NCI-H524 treated with DMSO at 0.1 percent for 48 hours (cell line): Measurements from ENCODE around the gene FLT1.

Experiments
- DNase-seq: peaks from one replicate; lab custom pipeline; 2025; lab: John Stamatoyannopoulos, UW

Gene FLT1

GRCh38 chr13:28387740-28388501 is 107.0 kb downstream of the FLT1 start:
- DNase-seq: no peak

DNA sequence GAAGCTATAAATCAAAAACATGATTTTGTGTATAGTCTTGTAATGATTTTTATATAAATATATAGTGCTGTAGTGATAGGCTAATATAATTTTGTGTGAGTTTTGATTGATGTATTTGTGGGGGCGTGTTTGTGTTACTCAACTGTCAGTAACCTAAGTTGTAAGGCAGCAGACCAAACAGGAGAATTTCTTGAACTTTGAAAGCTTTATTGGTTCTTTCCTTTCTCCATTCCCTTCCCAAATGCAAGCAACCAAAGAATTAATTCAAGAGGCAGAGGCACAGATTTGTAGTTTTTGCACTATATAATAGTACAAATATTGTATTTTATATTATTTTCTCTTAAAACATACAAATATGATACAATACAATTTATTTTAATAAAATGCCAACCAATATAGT is 109.6 kb downstream of the FLT1 start:
- DNase-seq: no peak

DNA sequence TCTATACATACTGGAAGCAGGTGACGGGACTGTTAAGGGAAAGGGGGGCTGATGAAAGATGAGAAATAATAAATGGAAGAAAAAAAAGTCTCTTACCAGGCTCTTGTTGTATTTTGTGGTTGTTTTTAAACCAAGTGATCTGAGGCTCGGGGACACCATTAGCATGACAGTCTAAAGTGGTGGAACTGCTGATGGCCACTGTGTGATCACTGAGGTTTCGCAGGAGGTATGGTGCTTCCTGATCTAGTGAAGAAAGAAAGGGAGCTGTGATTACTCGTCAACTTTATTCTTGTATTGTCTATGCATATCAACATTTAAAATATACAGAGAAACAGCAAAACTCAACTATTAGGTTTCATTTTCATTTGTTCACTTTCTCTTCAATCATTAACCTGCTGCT is 110.1 kb downstream of the FLT1 start:
- DNase-seq: no peak

- no peak for DNase-seq
Measured at GRCh38 chr13:28380319-28380718, 114.6 kb downstream of the FLT1 start.

GRCh38 chr13:28379371-28380083 is 115.4 kb downstream of the FLT1 start:
- DNase-seq: no peak

DNA sequence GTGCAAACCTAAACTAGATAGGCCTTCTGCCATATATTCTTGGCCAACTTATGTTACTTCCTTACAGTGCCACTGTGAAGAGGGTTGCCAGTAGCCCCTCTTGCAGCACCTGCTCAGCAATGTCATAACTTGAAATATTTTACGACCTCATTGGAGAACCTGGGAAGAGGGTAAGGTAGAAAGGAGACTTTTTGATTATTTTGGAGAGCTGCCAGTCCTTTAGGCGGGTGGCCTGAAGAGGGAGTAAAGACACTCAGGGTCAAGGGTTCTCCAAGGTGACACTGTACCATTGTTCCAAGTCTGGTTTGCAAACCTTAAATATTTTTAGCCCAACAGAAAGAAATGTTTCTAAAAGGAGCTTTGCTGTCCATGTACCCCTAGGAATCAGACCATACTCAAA is 118.3 kb downstream of the FLT1 start:
- DNase-seq: peak; percentile 9

- peak; percentile 93 for DNase-seq
Measured at GRCh38 chr13:28375250-28375930, 119.5 kb downstream of the FLT1 start.

DNA sequence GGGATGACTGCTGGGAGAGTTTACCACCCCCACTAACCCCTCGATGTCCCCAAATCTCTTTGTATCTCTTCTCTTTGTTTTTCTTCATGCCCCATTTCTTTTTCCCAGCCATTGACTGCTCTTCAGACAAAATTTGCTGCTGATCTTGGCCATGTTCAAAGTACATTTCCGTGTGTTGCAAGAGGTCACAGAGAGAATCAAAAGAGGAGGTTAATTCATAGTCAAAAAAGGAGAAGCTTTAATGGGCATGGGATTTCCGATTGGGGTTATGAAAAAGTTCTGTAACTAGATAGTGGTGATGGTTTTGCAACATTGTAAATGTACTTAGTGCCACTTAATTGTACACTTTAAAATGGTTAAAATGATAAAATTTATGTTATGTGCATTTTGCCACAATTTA is 121.1 kb downstream of the FLT1 start:
- DNase-seq: no peak

DNA sequence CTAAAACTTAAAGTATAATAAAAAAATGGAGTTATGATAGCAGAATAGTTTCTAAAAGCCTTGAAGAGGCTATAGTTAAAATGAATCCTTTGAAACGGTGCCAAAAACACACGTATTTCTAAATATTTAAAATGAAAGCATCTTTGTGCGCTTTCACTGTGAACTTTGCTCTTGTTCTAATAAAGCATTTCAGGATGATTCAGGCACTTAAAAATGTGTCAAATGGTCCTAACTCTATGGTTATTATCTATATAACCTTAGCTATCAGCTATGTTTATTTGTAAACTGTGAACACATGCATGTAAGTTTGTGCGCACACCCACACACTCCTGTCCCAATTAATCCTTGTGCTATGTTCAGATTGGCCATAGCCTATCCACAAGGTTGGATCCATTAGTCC is 124.5 kb downstream of the FLT1 start:
- DNase-seq: no peak

DNA sequence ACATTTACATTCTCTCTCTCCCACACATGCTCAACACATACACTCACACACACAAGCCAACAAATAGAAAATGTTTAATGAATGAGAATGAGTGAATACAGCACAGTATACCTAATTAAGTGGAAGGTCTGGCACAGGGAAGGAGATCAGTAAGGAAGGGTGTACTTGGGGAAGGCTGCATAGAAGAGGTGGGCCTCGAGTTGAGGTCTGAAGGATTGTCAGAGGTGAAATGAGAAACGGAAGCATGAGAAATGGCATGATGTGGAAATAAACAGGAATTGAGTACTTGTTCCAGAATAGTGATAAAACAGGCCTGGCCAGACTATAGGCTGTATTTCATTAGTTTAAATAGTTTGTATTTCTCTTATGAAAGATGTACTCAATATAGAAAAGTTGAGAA is 136.2 kb downstream of the FLT1 start:
- no peak for DNase-seq

GRCh38 chr13:28357911-28358433 is 137.0 kb downstream of the FLT1 start:
- no peak for DNase-seq

GRCh38 chr13:28357247-28357825 is 137.6 kb downstream of the FLT1 start:
- DNase-seq: no peak

- DNase-seq: no peak
Measured at GRCh38 chr13:28356561-28357021, 138.3 kb downstream of the FLT1 start.

DNA sequence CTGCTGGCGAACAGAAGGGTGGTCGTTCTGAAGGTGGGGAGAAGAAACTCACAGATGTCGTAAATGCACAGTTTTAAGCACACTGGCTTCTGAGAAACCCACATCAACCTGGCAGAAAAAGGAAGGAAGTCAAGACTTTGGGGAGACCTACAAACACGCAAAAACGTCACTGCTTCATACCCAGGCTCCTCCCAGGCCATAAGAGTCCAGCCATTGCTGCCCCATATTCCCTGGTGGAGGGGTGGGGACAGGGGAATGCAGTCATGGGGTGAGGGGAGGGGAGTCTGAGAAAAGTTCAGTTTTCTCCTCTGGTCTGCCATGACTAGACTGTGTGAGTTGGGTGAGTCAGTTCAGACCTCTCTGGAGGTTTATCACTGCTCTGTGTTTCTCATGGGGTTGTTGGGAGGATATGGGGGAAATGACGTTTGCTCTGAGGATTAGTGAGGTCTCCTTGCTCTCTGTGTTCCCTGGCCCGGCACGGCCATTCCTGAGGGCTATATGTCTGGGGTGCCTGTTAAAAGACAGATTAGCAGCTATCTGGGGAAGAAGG is 139.0 kb downstream of the FLT1 start:
- DNase-seq: no peak

GRCh38 chr13:28355046-28355821 is 139.7 kb downstream of the FLT1 start:
- no peak for DNase-seq

DNA sequence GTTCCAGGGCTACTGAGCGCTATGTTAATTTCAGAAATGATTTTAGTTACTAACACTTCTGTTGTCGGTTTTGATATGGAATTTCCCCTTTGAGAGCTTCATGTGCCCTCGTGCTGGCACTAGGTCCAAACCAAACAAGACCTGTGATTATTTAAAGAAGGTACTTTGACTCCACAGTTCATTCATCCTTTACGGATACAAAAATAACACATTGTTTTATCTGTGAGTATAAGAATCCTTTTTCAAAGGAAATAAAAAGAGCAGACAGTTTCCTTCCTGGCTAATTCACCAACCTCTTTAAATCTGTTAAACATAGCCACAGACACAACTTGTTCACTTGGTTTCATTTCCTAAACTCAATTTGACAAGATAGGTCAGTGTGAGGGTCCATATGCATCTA is 141.2 kb downstream of the FLT1 start:
- no peak for DNase-seq

- DNase-seq: no peak
Measured at GRCh38 chr13:28349907-28350654, 144.8 kb downstream of the FLT1 start.

GRCh38 chr13:28349371-28349770 is 145.6 kb downstream of the FLT1 start:
- DNase-seq: no peak

GRCh38 chr13:28347456-28348371 is 147.2 kb downstream of the FLT1 start:
- no peak for DNase-seq
